Anterior cingulate cortex (tissue), 58 donors: Measurements from ENCODE around the gene CD247.
A peak's percentile ranks its signal among the peaks of the same experiment; 100 is the strongest.

Source experiments
- DNase-seq, 58 donors: peaks; one replicate each; lab custom pipeline; 2025; lab: John Stamatoyannopoulos, UW

CD247 gene

GRCh38 chr1:167443757-167444156 lies 74.6 kb downstream of the CD247 start:
- DNase-seq, result no peak

- no peak for DNase-seq
These were observed 75.3 kb downstream of the CD247 start for GRCh38 chr1:167442854-167443565.

DNA sequence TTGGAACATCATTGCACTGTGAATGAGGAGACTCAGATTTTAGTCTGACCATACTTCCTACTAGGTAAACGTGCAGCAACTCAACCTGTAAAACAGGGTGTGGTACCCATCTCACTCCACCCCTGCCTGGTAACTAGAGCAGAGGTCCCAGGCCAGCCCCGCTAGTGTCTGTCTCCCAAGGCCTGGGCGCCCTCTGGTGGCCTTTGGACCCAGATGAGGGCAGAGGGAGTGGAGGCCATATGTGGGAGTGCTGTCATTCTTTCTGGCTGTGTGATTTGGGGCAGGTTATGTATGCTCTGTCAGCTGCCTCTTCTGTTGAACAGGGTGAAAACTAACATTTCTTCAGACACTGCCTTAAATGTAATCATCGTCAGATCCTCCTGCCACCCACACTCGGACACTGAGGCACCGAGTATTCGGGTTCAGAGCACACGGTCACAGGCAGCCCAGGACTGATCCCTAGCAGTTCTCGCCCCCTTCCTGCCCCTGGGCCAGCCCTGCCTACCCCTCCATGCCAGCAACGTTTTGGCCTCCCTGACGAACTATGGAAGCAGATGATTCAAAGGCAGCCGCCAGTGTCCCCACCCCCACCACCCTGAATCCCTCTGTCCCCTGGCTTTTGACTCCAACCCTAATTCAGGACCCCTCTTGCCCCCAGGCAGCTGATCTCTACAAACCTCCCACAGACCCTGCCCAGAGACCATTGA lies 76.0 kb downstream of the CD247 start:
- DNase-seq, result peak in 48 of 58 donors; percentile 13 to 78 (median 46)

GRCh38 chr1:167441222-167441621 lies 77.1 kb downstream of the CD247 start:
- no peak for DNase-seq

GRCh38 chr1:167440776-167441175 lies 77.6 kb downstream of the CD247 start:
- DNase-seq, result no peak

DNA sequence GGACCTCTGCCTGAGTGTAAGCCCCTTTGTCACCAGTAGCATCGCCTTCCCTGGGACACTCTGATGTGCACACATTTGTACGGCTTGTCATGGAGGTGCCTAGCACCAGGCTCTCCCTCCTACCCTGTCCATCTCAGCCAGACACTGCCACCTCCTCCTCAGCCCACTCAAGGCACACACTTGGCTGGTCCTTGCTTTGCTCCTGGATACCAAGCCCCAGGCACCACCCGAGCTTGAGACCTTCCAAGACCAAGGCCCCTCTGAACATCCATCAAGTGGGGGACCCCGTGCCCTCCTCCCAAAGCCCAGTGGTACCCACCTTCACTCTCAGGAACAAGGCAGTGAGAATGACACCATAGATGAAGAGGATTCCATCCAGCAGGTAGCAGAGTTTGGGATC lies 78.0 kb downstream of the CD247 start:
- DNase-seq, result no peak

GRCh38 chr1:167439301-167439988 lies 78.9 kb downstream of the CD247 start:
- DNase-seq, result peak in 41 of 58 donors; percentile 8 to 75 (median 33)

DNA sequence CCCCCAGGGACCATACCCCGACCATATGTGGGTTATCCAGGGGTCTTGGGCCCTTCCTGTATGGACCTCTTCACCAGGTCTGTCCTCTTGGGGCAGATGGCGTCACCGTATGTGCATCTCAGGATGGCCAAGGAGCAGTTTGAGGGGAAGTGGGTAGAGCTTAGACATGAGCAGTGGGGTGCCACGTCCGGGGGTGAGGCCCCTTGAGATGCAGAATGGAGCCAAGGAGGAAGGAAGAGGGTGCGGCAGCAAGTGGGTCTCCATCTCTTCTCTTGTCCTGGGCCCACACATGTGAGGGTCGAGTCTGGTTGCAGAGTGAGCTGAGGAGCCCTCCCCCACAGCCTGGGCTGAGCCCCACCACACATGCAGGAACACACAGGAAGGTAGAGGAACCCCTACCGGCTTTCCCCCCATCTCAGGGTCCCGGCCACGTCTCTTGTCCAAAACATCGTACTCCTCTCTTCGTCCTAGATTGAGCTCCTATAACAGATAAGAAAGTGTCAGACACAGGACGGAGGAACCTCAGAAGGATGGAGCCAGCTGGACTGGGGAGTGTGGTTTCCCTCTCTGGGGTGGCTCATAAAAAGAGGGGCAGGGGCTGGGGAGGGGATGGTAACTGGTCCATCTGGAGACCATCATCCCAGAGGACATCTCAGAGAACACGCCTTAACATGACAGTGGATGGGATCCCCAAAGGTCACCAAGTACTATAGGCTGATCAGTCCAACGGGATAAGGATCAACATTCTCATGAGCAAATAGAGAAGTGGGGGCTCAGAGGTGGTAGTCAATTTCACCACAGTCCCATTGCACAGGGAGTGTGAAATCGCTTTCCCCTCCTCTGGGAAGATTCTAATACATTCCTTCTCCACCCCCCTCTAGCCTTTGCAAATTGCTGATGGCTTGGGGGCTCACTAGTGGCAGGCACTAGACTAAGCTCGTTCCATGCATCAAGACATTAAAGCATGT lies 79.9 kb downstream of the CD247 start:
- no peak for DNase-seq

DNA sequence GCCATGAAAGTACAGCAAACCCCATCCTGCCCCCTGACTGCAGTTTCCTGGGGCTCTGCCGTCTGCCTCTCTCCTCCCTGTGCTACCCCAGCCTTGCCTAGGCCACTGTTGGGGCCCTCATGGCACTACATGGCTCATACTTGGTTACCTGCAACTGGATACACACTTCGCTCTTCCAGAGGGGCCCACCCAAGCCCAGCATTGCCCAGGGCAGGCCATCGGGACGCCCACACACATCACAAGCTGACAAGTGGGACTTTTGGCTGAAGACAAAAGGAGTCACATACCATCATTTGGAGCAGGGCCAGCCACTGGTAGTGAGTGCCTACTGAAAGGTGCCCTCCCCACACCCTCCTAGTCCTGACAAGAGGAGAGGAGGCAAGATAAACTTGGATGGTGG lies 82.8 kb downstream of the CD247 start:
- no peak for DNase-seq

- no peak for DNase-seq
These were observed 84.0 kb downstream of the CD247 start for GRCh38 chr1:167434306-167434705.

DNA sequence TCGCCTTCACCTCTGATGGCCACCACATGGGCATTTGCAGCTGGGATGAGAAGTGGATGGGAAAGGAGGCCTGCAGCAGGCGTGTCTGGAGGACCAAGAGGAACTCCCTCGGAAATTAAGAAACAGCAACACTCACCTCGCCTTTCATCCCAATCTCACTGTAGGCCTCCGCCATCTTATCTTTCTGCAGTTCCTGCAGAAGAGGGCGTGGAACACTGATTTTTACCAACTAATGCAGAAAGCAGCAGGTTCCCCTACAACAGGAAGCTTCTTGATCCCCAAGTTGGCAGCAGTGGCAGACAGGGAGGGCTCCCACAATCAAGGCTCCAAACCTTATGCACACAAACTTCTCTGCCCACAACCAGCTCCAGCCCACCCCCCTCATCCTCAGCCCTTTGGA lies 84.4 kb downstream of the CD247 start:
- DNase-seq, result no peak

DNA sequence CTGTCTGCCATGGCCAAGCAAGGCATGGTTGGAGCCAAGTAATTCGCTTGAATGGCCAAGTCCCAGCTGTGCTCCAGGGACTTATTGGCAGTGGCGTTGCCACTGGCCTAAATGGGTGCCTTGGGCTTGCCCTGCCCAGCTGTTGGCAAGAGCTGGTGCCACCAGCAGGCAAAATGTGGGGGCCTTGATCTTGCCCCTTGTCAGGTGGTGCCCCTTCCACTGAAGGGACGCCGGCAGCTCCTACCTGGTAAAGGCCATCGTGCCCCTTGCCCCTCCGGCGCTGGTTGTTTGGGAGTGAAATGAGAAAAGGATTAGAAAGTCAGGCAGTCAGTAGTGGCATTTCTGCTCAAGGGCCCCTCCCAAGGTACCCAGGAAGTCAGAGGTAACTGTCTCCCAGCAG lies 85.5 kb downstream of the CD247 start:
- no peak for DNase-seq

GRCh38 chr1:167431909-167432650 lies 86.2 kb downstream of the CD247 start:
- DNase-seq, result no peak

- DNase-seq, result no peak
These were observed 86.9 kb downstream of the CD247 start for GRCh38 chr1:167431261-167431908.

DNA sequence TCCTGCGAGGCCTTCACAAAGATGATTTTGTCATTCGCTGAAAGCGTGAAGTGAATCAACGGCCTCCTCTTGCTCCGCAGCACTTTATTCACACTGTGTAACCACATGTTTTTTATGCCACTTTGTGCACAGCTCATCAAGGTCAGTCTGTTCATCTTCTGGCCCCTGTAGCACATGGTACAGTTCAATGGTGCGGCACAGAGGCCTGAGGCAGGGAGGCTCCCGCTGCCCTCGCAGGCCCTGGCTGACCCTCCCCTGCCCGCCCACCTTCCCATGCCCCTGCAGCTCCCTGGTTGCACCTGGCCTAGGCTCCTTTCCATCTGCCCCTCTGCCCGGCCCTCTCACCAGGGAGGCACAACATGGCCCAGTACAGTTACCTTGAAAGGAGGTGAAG lies 87.5 kb downstream of the CD247 start:
- no peak for DNase-seq

GRCh38 chr1:167430134-167430848 lies 88.0 kb downstream of the CD247 start:
- DNase-seq, result no peak

DNA sequence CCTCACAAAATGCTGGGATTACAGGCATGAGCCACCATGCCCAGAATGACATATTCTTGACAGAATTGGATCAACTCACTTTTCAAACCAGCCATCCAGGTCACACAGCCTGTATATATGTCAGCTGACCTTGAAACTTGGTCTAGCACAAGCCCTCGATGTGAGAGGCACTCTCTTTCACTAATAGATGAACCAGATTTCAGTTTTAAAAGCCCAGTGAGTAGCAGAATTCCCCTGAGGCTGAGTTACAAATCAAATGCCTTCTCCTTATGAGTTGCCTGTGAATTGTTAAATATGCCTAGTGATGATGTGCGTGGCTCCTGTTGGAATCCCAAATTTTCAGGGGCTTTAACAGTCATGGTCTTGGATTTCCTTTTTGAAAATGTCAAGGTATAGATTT lies 88.7 kb downstream of the CD247 start:
- DNase-seq, result no peak

GRCh38 chr1:167428395-167428794 lies 89.9 kb downstream of the CD247 start:
- DNase-seq, result no peak

GRCh38 chr1:167427848-167428247 lies 90.5 kb downstream of the CD247 start:
- peak in 1 of 58 donors; percentile 21 for DNase-seq
